K562 (cell line): ENCODE data around the gene LRRC27. TPM values are rescaled to one million over a fixed set of nuclear protein-coding genes. Genes with fewer than 3 reads are reported as not detected.

Experiments
- ATAC-seq: fragments of 200-7000 bp; cut with Tn5 transposase; 3 replicates; pipeline ENCODE4 v1.9.1; 2020; ENCODE audit warnings: moderate library complexity
- BruUV-seq: library from RNA; stranded (reverse); fragments of 400-500 nt; replicated peaks from 2 replicates; lab custom pipeline; 2021; lab: Mats Ljungman, UMichigan
- CTCF ChIA-PET: fragments of 300-600 bp; formaldehyde crosslinking; extraction: SDS; loops from one replicate; lab custom pipeline; 2021; ENCODE audit warnings: low intra/inter-chr PET ratio; lab: Yijun Ruan, JAX
- POLR2A ChIA-PET: fragments of 300-600, 350-650 bp; sonication (Branson Sonifier 250); formaldehyde crosslinking; extraction: SDS; loops from one replicate; lab custom pipeline; 2021; ENCODE audit warnings: antibody characterized with exemption, inconsistent platforms; lab: Yijun Ruan, JAX
- DNase-seq, 4 experiments: peaks; one replicate each; pipeline versions ENCODE4 v3.0.0 to v3.0.0-alpha.2; 2011 to 2018; ENCODE audit warnings: low spot score in 3 of 4, mixed read lengths in 3 of 4; ENCODE audit errors: extremely low read depth in 1 of 4
- FAIRE-seq: peaks from 2 replicates; lab custom pipeline; 2011; peaks lifted over from hg19 to GRCh38; lab: Jason Lieb, UNC
- H2AFZ ChIP-seq: 2 replicates; pipeline ENCODE4 v1.6.0; 2011; ENCODE audit warnings: low read depth, low read length, control low read depth, inconsistent platforms
- H3K27ac ChIP-seq: fragments of 200-600 bp; 3 replicates; pipeline ENCODE4 v1.8.0; 2011; ENCODE audit warnings: low read depth, mild to moderate bottlenecking, control low read depth, inconsistent platforms, low read length, moderate library complexity, mixed read lengths; ENCODE audit errors: extremely low read depth
- H3K27me3 ChIP-seq, 2 experiments: fragments of 300-600 bp in 1 of 2; 2 replicates in 1 of 2; 3 replicates in 1 of 2; pipeline versions ENCODE4 v1.6.0 to v1.8.0; 2011; ENCODE audit warnings: inconsistent platforms in 2 of 2, low read length in 2 of 2, mild to moderate bottlenecking in 1 of 2, mixed read lengths in 1 of 2, moderate library complexity in 1 of 2; ENCODE audit not compliant: control insufficient read depth in 2 of 2, insufficient read depth in 2 of 2
- H3K36me3 ChIP-seq: fragments of 300-600 bp; 3 replicates; pipeline ENCODE4 v1.8.0; 2011; ENCODE audit warnings: mild to moderate bottlenecking, low read length, inconsistent platforms; ENCODE audit not compliant: control insufficient read depth, insufficient read depth
- H3K4me1 ChIP-seq, 2 experiments: fragments of 200-600 bp in 1 of 2; replicated peaks in 1 of 2; 2 replicates in 1 of 2; 3 replicates in 1 of 2; pipeline versions ENCODE4 v1.5.1 to v1.8.0; 2011; ENCODE audit warnings: inconsistent platforms in 2 of 2, low read length in 2 of 2, mild to moderate bottlenecking in 1 of 2, mixed read lengths in 1 of 2, moderate library complexity in 1 of 2; ENCODE audit not compliant: control insufficient read depth in 2 of 2, insufficient read depth in 2 of 2
- H3K4me2 ChIP-seq: 2 replicates; pipeline ENCODE4 v1.6.1; 2011; ENCODE audit warnings: low read length, control low read depth, inconsistent platforms, mixed read lengths; ENCODE audit not compliant: insufficient read depth
- H3K4me3 ChIP-seq: fragments of 200-600 bp; sonication (generic), shearing (Covaris generic); 2 replicates; pipeline ENCODE4 v1.5.1; 2016; ENCODE audit warnings: control low read depth, inconsistent platforms
- H3K79me2 ChIP-seq: fragments of 200-600 bp; 3 replicates; pipeline ENCODE4 v1.8.0; 2011; ENCODE audit warnings: low read length, inconsistent platforms; ENCODE audit not compliant: control insufficient read depth, insufficient read depth
- H3K9ac ChIP-seq, 2 experiments: 2 replicates each; pipeline versions ENCODE4 v1.6.0 to v1.6.1; 2011; ENCODE audit warnings: low read depth in 2 of 2, low read length in 2 of 2, control low read depth in 1 of 2, inconsistent platforms in 1 of 2, mild to moderate bottlenecking in 1 of 2, mixed read lengths in 1 of 2; ENCODE audit not compliant: insufficient read depth in 1 of 2
- H3K9me1 ChIP-seq: one replicate; pipeline ENCODE4 v1.6.0; 2011; ENCODE audit warnings: inconsistent platforms, mild to moderate bottlenecking, low read length, moderate library complexity; ENCODE audit not compliant: control insufficient read depth, insufficient read depth
- H3K9me3 ChIP-seq: replicated peaks from 2 replicates; pipeline ENCODE4 v1.5.1; 2011; ENCODE audit warnings: low read depth, low read length, inconsistent platforms; ENCODE audit not compliant: control insufficient read depth, insufficient read depth
- H4K20me1 ChIP-seq: replicated peaks from 2 replicates; pipeline ENCODE4 v1.6.1; 2011; ENCODE audit warnings: low read length, inconsistent platforms, mixed read lengths; ENCODE audit not compliant: control insufficient read depth, insufficient read depth
- BMI1 ChIP-seq: fragments of 150-350 bp; IDR thresholded peaks from 2 replicates; pipeline ENCODE4 v1.6.1; 2014; ENCODE audit warnings: low read length
- GMEB1 ChIP-seq: fragments of 250-450 bp; sonication (Bioruptor Pico); IDR thresholded peaks from 2 replicates; pipeline ENCODE4 v1.4.0; 2020; ENCODE audit warnings: mild to moderate bottlenecking
- HDAC1 ChIP-seq, 2 experiments: fragments of 450-650 bp; IDR thresholded peaks; 2 replicates each; pipeline ENCODE4 v1.6.1; 2016 to 2017; ENCODE audit warnings: inconsistent platforms in 1 of 2, mild to moderate bottlenecking in 1 of 2, moderate library complexity in 1 of 2
- MAFF ChIP-seq: IDR thresholded peaks from 2 replicates; pipeline ENCODE4 v1.6.1; 2012; ENCODE audit warnings: low read length, improper control_type of control experiment
- NFATC3 ChIP-seq: fragments of 450-650 bp; IDR thresholded peaks from 2 replicates; pipeline ENCODE4 v1.6.1; 2017; ENCODE audit warnings: mild to moderate bottlenecking
- RBFOX2 ChIP-seq: fragments of 200-400 bp; formaldehyde crosslinking; IDR thresholded peaks from 2 replicates; pipeline ENCODE4 v1.6.1; 2017; ENCODE audit warnings: low read depth, mild to moderate bottlenecking, low read length, moderate library complexity
- RCOR1 ChIP-seq, 2 experiments: IDR thresholded peaks; 2 replicates each; pipeline ENCODE4 v1.6.1; 2012; ENCODE audit warnings: low read depth in 2 of 2, low read length in 2 of 2, borderline replicate concordance in 1 of 2, improper control_type of control experiment in 1 of 2
- RUNX1 ChIP-seq: sonication (generic); IDR thresholded peaks from 2 replicates; pipeline ENCODE4 v1.6.1; 2016; ENCODE audit warnings: antibody characterized with exemption, low read depth
- ZNF184 ChIP-seq: sonication (generic); formaldehyde crosslinking; IDR thresholded peaks from 2 replicates; pipeline ENCODE4 v1.5.0; 2020; ENCODE audit warnings: missing genetic modification reagents
- WGBS: fragments of 100-300 bp; shearing (Covaris generic); methylation state at CpG from one replicate; pipeline ENCODE4 v1.1.6; 2016; ENCODE audit warnings: low coverage, mixed read lengths; ENCODE audit not compliant: insufficient coverage; ENCODE audit errors: missing lambda C conversion rate; 5-methylcytosine and 5-hydroxymethylcytosine counted together
- in situ Hi-C: fragments of 300-500 bp; cut with MboI; formaldehyde crosslinking; loops from 4 replicates; pipeline ENCODE4 v1.15.0; 2018; ENCODE audit warnings: inconsistent platforms, mixed read lengths
- intact Hi-C: fragments of 100-400 bp; cut with micrococcal nuclease; formaldehyde crosslinking; loops from 2 replicates; pipeline ENCODE4 v1.14.2; 2022
- polyA plus RNA-seq, 8 experiments: library from polyadenylated mRNA; depleted of rRNA in 4 of 8; stranded (reverse) in 5 of 8; unstranded in 3 of 8; fragments of >200 nt; fragmentation: Nextera tagmentation in 2 of 8; fragmentation: Illumina TruSeq in 1 of 8; extraction: Ambion mirVana in 2 of 8; extraction: Trizol in 1 of 8; gene quantifications; 2 replicates each; pipeline versions ENCODE4 v1.2.1 to v1.2.3, GENCODE V29; 2011 to 2014; ENCODE audit warnings: inconsistent platforms in 1 of 8, missing spikeins in 1 of 8
- total RNA-seq, 7 experiments: library from RNA; depleted of rRNA in 6 of 7; stranded (reverse); fragments of >200 nt in 6 of 7; fragmentation: Illumina TruSeq in 2 of 7; extraction: Trizol in 2 of 7; gene quantifications; 2 replicates each; pipeline versions ENCODE4 v1.2.1 to v1.2.3, GENCODE V29; 2011 to 2021; ENCODE audit warnings: low replicate concordance in 1 of 7

Gene LRRC27
- total and polyA plus RNA-seq, 9 of the 15 experiments (the other 6 are each of a cell fraction or from before 2014, with no cell fraction given) = 0.10 to 2.7 (median 1.4) TPM

GRCh38 chr10:132400041-132400546 lies 68.1 kb downstream of the LRRC27 start (continued):
- TF ChIP-seq HDAC1 (IDR thresholded peaks at IDR 0.05) (no peak), MAFF (no peak), GMEB1 (CRISPR knock-in tag) (no peak), NFATC3 (no peak), BMI1 (no peak)

GRCh38 chr10:132400547-132401151 lies 68.7 kb downstream of the LRRC27 start:
- DNase-seq (no peak), FAIRE-seq (no peak), ATAC-seq (no peak)
- peaks cover 5 to 67% of the 10 kb centered on the region in 2 experiments; a peak in 3 of 5 replicates for H3K4me1 ChIP-seq
- no peaks in the 10 kb centered on the region for H3K9me1 ChIP-seq
- peak overlapping the region in 1 of 2 experiments; percentile 45; a peak in 2 of 4 replicates for H3K9ac ChIP-seq
- H3K27me3 ChIP-seq = no peaks in the 10 kb centered on the region
- no peaks in the 10 kb centered on the region for H3K9me3 ChIP-seq
- H3K36me3 ChIP-seq = peaks cover 4% of the 10 kb centered on the region; the same call in 1 of the 3 replicates
- POLR2A ChIA-PET = interaction anchor here (0.6 kb wide), 1 partner anchor 210 kb away, joined by 3 read pairs; no protein-coding TSS in a partner anchor
- no peak overlapping the region for H3K4me3 ChIP-seq
- intact Hi-C loops (no loop called here), in situ Hi-C loops (no loop called here)
- H4K20me1 ChIP-seq = no peaks in the 10 kb centered on the region
- H2AFZ ChIP-seq = no peak overlapping the region
- 84% methylated on average over 4 of the region's 17 CpGs for WGBS
- TF ChIP-seq ZNF184 (CRISPR knock-in tag) (no peak), RUNX1 (no peak), RBFOX2 (0 out of 2 replicates have a peak, but pooled peaks have one; percentile 4), RCOR1 (IDR thresholded peaks at IDR 0.05; ENCODE audit: borderline replicate concordance in 1 of 2, low read depth in 2 of 2, low read length in 2 of 2) (no peak)
- H3K79me2 ChIP-seq = peaks cover 12% of the 10 kb centered on the region; the same call in 2 of the 3 replicates
- H3K27ac ChIP-seq = no peak overlapping the region
- no peak overlapping the region for H3K4me2 ChIP-seq
- no TSS peak for BruUV-seq
- CTCF ChIA-PET = no interaction called here
